Measurements from ENCODE around the gene RLN3.

GRCh38 chr19:13993590-13994300 is 34.2 kb upstream of the RLN3 start:
- TF ChIP-seq SMC3 (IDR thresholded peaks at IDR 0.05; ENCODE audit: low read depth, low read length) (no peak), MAX (IDR thresholded peaks at IDR 0.05; ENCODE audit: low read depth) (no peak)
